Activated CD8-positive, alpha-beta memory T cell treated with anti-CD3 and anti-CD28 coated beads for 48 hours (primary cell): ENCODE data around the gene PROM1.

Source experiments
- DNase-seq, 3 experiments: peaks; one replicate each; pipeline ENCODE4 v3.0.0-alpha.2; 2020; ENCODE audit warnings: low read depth in 2 of 3, low spot score in 2 of 3

Gene PROM1, protein sequence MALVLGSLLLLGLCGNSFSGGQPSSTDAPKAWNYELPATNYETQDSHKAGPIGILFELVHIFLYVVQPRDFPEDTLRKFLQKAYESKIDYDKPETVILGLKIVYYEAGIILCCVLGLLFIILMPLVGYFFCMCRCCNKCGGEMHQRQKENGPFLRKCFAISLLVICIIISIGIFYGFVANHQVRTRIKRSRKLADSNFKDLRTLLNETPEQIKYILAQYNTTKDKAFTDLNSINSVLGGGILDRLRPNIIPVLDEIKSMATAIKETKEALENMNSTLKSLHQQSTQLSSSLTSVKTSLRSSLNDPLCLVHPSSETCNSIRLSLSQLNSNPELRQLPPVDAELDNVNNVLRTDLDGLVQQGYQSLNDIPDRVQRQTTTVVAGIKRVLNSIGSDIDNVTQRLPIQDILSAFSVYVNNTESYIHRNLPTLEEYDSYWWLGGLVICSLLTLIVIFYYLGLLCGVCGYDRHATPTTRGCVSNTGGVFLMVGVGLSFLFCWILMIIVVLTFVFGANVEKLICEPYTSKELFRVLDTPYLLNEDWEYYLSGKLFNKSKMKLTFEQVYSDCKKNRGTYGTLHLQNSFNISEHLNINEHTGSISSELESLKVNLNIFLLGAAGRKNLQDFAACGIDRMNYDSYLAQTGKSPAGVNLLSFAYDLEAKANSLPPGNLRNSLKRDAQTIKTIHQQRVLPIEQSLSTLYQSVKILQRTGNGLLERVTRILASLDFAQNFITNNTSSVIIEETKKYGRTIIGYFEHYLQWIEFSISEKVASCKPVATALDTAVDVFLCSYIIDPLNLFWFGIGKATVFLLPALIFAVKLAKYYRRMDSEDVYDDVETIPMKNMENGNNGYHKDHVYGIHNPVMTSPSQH

DNA sequence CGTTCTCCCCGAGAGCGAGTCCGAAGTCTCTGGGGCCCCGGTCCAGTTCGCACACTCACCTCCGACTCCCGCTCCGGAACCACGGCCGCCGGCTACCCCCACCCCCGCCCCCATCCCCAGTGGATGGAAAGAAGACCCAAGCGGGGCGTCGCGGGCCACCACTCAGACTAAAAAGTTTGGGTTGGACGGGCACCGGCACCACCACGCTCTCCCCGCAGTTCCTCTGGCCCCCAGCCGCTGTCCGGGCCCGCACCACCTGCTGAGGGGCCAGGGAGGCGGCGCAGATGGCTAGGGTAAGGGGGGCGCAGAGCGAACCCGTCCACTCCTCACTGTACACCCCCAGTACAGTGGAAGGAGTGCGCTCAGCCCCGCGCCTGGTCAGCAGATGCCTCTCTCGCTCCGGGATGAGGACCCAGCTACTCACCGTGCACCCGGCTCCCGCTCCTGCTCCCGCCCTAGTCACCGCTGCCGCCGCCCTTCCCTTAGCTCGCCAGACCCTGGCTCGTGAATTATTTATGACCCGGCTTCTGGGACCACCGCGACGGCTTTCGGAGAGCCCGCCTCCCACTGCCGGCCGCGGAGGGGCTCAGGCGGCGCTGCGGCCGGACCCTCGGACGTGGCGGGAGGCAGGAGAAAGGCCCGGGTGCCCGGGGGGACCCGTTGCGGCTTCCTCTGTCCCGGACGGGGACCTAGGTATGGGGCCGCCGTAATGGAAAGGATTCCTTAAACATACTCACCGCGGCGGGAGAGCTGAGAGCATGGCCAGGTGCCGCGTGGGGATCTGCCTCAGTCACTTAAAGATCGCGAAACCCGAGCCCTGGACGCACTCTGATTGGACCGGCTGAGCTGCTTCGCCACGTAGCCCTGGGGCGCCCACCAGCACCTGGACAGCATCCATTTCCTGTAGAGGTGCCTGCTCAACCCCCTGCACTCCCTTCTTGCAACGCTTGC is at the start of gene PROM1:
PROM1 (minus strand) TSS at position 783 of the 951 bp plus-strand sequence. CDS start 8,117 bp downstream, outside the sequence.
- no peak for DNase-seq

DNA sequence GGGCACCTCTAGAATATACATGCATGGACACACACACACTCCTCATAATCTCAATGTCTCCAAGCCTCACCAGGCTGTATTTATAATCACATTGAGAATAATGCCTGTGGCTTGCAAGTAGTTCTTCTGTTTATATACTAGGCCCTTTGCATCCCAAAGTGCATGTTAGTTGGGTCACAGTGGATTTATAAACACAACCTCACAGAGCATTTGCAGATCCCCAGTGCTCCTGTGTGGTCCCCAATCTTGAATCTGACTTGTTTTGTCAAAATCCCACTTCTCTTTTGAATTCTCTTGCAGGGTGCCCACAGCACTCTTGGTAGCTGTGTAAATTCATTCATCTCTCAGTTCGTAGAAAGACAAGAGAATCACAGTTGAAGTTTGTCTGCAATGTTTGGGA is 49.6 kb upstream of the PROM1 start:
- no peak for DNase-seq

DNA sequence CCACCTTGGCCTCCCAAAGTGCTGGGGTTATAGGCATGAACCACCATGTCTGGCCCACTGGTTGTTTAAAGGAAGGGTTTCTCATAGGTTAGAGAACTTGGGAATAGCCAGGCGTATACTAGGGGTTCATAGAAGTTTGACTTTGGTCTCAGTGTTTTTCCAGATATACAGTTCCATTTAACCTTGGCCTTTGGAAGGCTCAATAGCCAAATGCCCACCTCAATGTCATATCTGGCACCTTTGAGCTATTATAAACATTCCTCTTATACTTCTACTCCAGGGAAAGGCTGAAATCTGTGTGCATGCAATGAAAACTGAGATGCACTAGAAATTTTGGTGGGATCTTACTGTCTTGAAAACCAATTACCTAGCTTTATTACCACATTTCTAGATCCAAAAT is 47.5 kb upstream of the PROM1 start:
- no peak for DNase-seq

DNA sequence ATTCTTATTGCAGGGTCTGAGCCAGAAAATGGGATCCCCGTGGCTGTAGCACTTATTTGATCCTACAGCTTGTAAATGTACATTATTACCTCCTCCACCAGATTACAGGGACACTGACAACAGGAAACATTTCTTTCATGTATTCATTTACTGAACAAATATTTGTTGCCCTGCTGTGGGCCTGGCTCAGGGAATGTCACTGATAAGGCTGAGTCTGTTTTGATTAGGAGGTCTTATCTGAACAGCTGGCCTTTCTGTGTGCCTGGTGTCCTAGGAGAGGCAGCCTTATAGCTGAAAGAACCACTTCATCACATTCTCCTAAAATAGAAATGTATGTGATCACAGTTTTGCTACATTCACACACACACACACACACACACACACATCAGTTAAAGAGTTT is 45.5 kb upstream of the PROM1 start:
- DNase-seq = no peak

DNA sequence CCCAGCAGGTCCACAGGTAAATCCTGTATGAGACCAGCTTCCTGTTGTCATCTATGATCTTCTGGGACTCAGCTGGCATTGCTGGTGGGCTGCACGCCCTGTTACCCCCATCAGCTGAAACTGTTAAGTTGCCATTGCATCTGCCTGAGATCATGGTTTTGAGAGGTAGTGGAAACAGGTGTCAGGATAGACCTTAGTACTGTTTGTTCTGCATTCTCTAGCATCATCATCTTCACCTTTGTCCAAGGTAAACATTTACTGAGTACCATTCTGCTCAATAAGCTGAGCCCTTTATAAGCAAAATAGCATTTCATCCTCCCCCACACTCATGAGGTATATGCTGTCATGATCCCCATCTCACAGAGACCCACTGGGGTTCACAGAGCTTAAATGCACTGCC is 42.9 kb upstream of the PROM1 start:
- DNase-seq = no peak

DNA sequence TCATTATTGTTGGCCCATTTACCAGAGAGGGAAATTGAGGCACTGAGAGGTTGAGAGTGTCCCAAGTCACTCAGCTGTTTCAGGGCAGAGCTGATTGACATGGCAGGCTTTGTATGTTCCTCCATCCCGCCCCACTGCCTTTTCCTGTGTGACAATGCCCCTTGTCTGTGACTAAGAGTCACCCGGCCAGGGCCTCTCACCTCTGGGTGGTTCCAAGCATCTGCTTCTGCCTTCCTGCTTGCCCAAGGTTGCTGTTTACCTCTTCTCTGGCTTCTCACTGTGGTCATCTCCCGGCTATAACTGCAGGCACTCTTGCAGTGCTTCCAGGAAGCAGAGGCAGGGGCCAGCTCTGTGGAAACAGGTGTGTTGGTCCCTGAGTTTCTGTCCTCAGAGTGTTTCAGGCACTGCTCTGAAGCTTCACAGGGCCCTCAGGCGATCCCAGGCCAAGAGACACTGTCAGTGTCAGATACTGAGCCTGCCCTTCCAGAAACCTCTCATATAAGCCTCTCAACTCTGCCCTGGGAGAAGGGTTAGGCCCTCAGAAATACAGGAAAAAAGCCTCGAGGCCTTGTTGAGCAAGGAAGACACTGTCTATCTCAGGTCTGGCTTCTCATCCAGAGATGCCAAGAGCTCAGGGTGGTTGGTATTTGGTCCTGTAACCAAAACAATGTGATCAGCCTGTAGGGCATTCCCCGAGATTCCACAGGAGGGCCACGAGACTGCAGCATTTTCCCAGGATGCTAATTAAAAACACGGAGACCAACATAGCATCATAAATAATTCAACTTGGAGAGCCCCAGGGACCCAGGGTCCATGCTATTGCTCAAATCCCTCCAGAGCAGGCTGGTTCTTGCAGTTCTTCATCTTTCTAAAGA is 42.0 kb upstream of the PROM1 start:
- DNase-seq = no peak

DNA sequence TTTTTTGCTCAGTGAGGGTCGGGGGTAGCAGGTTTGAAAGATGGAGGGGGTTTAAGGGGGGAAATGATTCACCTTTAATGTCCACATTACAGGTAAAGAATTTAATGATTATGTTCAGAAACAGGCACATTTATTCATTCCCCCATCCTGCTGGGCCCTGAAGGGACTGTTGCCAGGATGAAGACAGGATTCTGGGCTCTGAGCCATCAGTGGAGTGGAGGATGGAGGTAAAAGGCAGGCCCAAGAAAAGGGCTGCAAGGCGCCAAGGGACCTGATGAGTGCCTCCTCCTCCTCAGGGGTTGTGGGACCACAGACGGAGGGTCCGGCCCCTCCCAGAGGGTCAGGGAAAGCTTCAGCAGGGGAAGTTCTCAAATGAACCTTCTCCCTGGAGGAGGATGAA is 40.4 kb upstream of the PROM1 start:
- DNase-seq = no peak

DNA sequence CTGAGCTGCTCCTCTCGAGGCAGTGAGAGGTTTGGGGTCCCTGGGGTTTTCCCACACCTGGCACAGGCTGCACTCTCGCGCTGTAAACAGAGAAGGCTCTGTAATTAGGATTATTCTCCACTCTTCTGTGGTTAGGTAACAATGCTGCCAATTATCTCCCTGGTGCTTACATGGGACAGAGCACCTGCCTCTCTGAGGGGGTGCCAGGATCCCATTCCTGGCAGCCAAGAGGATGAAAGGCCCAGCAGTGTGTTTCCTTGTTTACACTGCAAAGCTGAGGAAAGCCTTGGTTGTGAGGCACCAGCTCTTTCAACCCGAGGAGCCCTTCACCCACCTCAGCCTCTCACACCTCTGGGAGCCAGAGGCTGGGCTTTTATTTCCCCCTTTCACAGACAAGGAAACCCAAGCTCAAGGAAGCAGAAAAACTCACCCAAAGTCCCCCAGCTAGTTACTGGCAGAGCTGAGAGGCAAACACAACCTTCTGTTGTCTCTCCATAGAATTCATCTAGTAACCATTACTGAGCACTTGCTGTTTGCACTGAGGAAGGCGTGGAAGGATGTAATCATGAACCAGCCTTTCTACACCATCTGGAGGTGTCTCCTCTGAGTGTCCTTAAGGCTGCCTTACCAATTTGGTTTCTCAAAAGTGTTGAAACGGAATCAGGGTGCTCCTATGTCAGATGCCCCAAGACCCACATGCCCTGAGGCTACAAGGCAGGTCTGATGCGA is 39.7 kb upstream of the PROM1 start:
- no peak for DNase-seq

DNA sequence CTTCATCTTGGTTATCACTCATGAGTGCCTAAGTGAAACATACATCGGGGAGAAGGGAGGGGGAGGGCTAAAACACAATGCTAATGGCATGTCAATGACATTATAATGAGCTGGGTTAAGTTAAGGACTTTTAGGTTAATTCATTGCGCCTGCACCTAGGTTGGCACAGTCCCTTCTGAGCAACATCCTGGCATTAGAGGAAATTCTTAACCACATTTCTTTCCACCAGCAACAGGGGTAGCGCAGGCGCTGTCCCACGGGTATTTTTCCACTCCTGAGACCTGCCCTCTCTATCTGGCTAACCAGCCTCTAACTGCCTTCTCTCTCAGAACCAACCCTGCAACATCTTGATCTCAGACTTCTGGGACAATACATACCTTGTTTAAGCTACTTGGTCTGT is 39.0 kb upstream of the PROM1 start:
- DNase-seq = peak in 1 of 3 experiments; percentile 23

DNA sequence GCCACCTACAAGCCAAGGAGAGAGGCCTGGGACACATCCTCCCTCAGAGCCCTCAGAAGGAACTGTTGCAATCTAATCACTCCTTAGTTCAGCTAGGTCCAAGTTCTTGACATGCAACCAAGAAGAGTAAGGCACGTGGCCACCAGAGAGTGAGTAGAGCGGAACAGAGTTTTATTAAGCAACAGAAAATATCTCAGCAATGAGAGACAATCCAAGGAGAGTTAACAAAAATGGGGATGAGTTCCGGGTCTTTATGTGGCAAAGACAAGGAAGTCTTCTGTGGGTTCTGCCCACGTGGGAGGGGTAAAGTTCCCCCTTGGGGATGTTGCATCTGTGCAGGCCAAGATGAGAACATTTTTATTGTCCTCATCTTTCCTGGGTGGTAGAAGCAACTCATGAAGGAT is 38.5 kb upstream of the PROM1 start:
- DNase-seq = no peak

DNA sequence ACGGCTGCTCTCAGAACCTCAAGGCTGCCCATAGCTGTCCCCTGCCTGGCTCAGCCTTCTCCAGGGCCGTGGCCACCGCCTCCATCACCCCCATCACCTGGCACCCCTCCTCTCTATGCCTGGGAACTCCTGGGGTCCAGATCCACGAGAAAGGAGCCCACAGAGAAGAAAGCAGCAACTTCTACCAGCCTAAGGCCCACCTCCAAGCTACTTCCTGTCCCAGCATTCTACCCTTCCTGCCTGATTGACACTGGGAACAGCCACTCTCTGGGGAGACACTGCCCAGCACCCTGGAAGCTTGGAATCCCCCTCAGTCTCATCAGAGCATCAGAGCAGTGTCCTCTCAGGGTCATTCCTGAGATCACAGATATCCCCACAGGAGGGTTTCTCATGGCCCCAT is 36.9 kb upstream of the PROM1 start:
- no peak for DNase-seq

DNA sequence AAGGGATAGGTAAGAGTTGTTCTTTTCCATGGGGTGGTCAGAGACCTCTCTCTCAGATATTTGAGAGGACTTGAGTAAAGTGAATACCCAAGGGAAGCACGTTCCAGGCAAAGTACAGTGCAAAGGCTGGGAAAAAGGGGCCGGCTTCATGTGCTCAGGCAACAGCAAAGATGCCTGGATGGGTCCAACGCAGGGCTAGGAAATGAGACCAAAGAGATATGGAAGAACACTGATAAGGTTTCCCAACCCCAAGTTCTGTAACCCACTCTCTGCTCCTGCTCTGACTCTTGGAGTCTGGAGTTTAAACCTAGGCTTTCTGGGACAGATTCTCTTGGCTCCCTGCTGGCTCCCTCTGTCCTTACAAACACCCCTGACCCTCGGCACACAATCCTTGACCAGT is 36.2 kb upstream of the PROM1 start:
- DNase-seq = no peak

DNA sequence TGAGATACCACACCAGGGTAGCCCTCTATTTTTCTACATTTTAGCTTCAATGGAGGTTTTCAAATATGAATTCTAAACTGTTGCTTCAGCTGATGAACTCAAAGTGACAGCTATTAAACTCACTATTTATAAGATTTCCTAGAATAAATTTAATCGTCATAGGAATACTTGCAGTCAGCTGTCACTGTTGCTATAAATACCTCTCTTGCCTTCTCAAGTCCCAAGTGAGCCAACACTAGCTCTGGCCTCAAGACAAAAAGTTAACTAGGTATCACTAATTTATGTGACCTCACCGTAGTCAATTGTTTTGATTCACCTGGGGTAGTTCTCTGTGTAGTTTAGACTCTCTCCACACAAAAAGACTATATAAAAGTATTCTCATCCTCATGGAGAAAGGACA is 34.3 kb upstream of the PROM1 start:
- no peak for DNase-seq

DNA sequence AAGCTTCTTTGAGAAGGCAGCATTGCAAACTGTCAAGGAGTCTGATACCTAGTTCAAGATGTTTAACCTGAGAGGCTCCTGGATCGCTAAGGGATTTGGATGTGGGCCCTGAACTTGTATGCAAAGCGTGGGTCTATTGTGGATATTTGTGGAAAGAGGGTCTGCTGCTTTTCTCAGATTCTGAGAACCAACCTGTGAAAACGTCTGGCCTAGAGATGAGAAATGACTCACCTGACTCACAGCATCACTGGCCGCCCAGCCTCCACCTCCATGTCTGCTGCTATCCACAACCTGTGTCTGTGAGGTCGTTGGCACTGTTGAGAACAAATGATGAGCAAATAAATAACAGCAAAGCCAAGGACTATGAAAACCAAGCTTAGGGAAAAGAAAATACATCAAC is 33.3 kb upstream of the PROM1 start:
- DNase-seq = no peak

DNA sequence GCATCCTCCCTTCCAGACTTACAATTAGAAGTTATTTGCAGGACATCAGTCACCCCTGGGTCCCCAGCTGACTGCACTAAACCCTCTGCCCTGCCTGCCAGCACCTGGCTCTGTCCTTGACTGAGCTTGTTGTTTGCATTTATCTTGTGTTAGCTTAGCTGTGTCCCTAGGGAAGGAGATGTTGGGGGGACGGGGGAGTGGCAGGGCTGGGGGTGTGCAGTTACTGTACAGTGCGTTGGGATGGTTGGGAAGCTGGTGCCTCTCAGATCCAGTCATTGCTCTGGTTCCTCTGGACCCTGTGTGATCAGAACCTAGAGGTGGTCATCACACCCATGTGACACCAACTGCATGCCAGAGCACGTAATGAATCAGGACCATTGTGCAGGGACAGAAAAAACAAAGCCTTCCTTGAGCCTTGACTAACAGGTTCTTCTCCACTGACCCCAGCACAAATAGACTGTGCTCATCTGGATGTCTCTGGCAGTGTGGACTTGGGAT is 32.7 kb upstream of the PROM1 start:
- DNase-seq = no peak

DNA sequence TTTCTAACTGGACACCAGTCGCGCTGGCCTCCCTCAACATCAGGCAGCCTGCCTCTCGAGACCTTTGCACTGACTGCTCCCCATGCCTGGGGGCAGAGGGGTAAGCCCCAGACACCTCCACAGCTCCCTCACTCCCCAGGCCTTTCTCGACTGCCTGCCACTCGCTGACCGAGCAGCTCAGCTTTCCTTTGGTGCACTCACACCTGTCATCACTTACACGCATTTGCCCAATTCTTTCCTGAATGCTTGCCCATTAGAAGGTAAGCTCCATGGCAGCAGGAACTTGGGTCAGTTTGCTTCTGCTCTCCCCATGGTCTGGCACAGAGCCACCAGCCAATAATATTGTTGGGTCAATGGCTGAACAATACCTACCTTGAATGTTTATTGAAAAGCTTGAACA is 32.2 kb upstream of the PROM1 start:
- no peak for DNase-seq

DNA sequence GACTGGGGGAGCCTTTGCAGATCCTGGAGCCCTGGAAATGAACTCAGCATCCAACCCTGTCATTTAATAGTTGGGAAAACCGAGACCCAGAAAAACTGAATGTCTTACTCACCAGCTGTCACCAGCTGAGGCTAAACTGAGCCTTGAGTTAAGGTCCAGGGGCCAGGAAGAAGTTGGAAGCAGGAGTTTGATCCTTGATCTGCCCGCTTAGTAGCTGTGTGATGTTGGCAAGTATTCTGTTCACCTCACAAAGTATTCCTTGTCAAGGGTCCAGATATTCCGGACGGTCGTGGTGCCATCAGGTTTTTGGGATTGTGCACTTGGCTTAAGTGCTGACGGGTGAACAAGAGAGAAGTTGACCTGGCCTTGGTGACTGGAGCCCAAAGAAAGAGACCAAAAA is 30.7 kb upstream of the PROM1 start:
- DNase-seq = no peak

DNA sequence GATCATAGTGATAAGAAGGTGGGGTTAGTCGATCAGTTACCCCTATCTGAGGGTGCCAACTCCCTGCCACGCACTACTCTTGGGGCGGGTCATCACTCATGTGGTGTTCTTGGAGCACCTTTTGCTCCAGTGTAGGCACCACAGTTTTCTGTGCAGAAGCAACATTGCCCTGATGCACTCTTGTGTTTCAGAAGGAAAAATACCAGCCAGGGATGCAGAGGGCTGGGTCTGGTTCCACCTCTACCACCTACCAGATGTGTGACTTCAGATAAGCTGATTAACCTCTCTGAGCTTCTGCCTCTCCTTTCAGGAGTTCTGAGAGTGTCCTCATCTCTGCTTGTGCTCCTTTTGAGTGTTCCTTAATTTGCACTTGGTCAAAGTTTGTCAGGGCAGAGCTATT is 29.9 kb upstream of the PROM1 start:
- DNase-seq = no peak

DNA sequence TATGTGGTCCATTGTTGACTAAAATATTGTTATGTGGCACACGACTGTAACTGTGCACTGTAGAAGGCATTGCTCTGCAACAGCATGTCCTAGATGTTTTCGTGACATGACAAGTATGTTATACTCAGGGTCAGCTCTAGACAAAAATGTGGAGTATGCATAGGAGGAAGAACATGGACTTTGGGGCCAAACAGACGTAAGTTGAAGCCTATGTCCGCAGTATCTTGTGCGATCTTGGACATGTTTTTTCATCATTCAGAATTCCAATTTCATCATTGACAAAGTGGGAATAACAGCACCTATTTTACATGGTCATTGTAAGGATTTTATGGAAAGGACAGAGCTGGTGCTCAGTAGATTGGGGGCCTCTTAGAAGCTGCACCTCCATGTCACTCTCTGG is 27.7 kb upstream of the PROM1 start:
- no peak for DNase-seq
